Breast epithelium (tissue), 4 donors: ENCODE data around the gene PDCD1. TPM values are rescaled to one million over a fixed set of nuclear protein-coding genes. Genes with fewer than 3 reads are reported as not detected.

Source experiments
- DNase-seq, 2 donors: peaks; one replicate each; pipeline ENCODE4 v3.0.0-alpha.2; 2019; ENCODE audit warnings: low spot score in 2 of 2
- H3K27ac ChIP-seq, 2 donors: fragments of 200-600 bp; sonication (generic) in 1 of 2; one replicate each; pipeline ENCODE4 v1.5.1; 2016 to 2019; ENCODE audit warnings: mild to moderate bottlenecking in 1 of 2
- H3K27me3 ChIP-seq, 2 donors: fragments of 200-600 bp; sonication (generic) in 1 of 2; one replicate each; pipeline versions ENCODE4 v1.5.1 to v1.6.0; 2017 to 2019; ENCODE audit warnings: control low read depth in 1 of 2, mild to moderate bottlenecking in 1 of 2
- H3K36me3 ChIP-seq: fragments of 200-600 bp; one replicate; pipeline ENCODE4 v1.5.1; 2019
- H3K4me1 ChIP-seq, 2 donors: fragments of 200-600 bp; sonication (generic); one replicate each; pipeline ENCODE4 v1.5.1; 2016 to 2019; ENCODE audit warnings: control low read depth in 1 of 2
- H3K4me3 ChIP-seq, 3 donors: fragments of 200-600 bp; sonication (generic); 1 replicate in 2 of 3; 2 replicates in 1 of 3; pipeline ENCODE4 v1.5.1; 2016 to 2019; ENCODE audit warnings: mild to moderate bottlenecking in 3 of 3, moderate library complexity in 2 of 3
- H3K9me3 ChIP-seq, 2 donors: fragments of 200-600 bp; sonication (generic) in 1 of 2; one replicate each; pipeline ENCODE4 v1.5.1; 2016 to 2019; ENCODE audit warnings: control low read depth in 1 of 2
- CTCF ChIP-seq, 3 donors: fragments of 450-650 bp; IDR thresholded peaks; one replicate each; pipeline ENCODE4 v1.5.1; 2016 to 2017; ENCODE audit warnings: antibody characterized with exemption in 3 of 3, mild to moderate bottlenecking in 3 of 3, moderate library complexity in 3 of 3
- POLR2A ChIP-seq: fragments of 450-650 bp; IDR thresholded peaks from one replicate; pipeline ENCODE4 v1.6.1; 2016; ENCODE audit warnings: antibody characterized with exemption, mild to moderate bottlenecking, moderate library complexity
- POLR2AphosphoS5 ChIP-seq, 3 donors: sonication (generic); formaldehyde crosslinking; IDR thresholded peaks; one replicate each; pipeline ENCODE4 v1.6.1; 2017; ENCODE audit warnings: antibody characterized with exemption in 3 of 3
- intact Hi-C: fragments of 100-400 bp; cut with DNase I; formaldehyde crosslinking; loops from one replicate; pipeline ENCODE4 v1.15.1; 2023; ENCODE audit warnings: low total_unique reads
- total RNA-seq, 3 donors: library from RNA; depleted of rRNA; stranded (reverse); fragments of >200 nt; gene quantifications; one replicate each; pipeline ENCODE4 v1.1.0, GENCODE V29; 2016

Gene PDCD1
- total RNA-seq, 3 donors from 2014 or later, result 0.16 to 0.88 (median 0.33) TPM

GRCh38 chr2:241864168-241864849 is 5.6 kb upstream of the PDCD1 start:
- no peaks in the 10 kb centered on the region for H3K4me1 ChIP-seq
- H3K36me3 ChIP-seq, result no peaks in the 10 kb centered on the region
- no peak for DNase-seq
- TF ChIP-seq CTCF (IDR thresholded peaks at IDR 0.05), result no peak
- no peak for TF ChIP-seq POLR2A
- TF ChIP-seq POLR2AphosphoS5 (IDR thresholded peaks at IDR 0.05), result no peak
- peaks cover 0 to 62% of the 10 kb centered on the region in 2 donors for H3K27me3 ChIP-seq
- H3K9me3 ChIP-seq, result no peaks in the 10 kb centered on the region
- peak overlapping the region in 1 of 2 donors; percentile 21 for H3K27ac ChIP-seq
- no peak overlapping the region for H3K4me3 ChIP-seq
- intact Hi-C loops, result no loop called here

DNA sequence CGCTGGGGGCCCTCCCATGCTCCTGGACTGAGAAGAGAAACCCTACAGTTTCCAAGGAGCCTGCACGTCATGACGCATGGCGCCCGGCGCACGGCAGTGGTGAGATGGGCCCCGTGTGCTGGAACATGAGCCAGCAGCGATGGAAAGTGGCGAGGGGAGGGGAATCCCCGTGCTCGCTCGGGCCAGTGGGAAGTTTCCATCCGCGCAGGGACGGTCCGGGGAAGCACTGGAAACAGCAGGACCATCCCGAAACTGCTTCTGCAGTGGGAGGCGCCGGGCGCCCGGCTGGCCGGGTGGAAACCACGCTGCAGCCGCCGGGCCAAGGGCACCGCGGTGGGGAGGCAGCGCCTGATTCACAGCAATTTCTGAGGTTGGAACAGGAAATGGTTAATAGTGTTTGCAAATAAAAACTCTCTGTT is 4.9 kb upstream of the PDCD1 start:
- H3K4me3 ChIP-seq, result no peak overlapping the region
- peaks cover 0 to 61% of the 10 kb centered on the region in 2 donors for H3K27me3 ChIP-seq
- H3K27ac ChIP-seq, result no peak overlapping the region
- H3K9me3 ChIP-seq, result no peaks in the 10 kb centered on the region
- no peak for DNase-seq
- intact Hi-C loops, result no loop called here
- TF ChIP-seq CTCF (IDR thresholded peaks at IDR 0.05) (no peak), POLR2AphosphoS5 (IDR thresholded peaks at IDR 0.05) (no peak), POLR2A (no peak)
- no peaks in the 10 kb centered on the region for H3K4me1 ChIP-seq
- no peaks in the 10 kb centered on the region for H3K36me3 ChIP-seq

GRCh38 chr2:241862775-241863535 is 4.3 kb upstream of the PDCD1 start:
- no peak overlapping the region for H3K27ac ChIP-seq
- no peaks in the 10 kb centered on the region for H3K9me3 ChIP-seq
- H3K4me1 ChIP-seq, result no peaks in the 10 kb centered on the region
- H3K4me3 ChIP-seq, result no peak overlapping the region
- no peak for DNase-seq
- no peaks in the 10 kb centered on the region for H3K36me3 ChIP-seq
- TF ChIP-seq POLR2AphosphoS5 (IDR thresholded peaks at IDR 0.05) (no peak), POLR2A (no peak), CTCF (IDR thresholded peaks at IDR 0.05) (no peak)
- intact Hi-C loops, result no loop called here
- peaks cover 0 to 58% of the 10 kb centered on the region in 2 donors for H3K27me3 ChIP-seq

- Histone ChIP-seq H3K27ac (no peak overlapping the region), H3K36me3 (no peaks in the 10 kb centered on the region), H3K27me3 (peaks cover 0 to 50% of the 10 kb centered on the region in 2 donors), H3K4me1 (no peaks in the 10 kb centered on the region), H3K4me3 (no peak overlapping the region), H3K9me3 (no peaks in the 10 kb centered on the region)
- TF ChIP-seq POLR2AphosphoS5 (IDR thresholded peaks at IDR 0.05), result no peak
- no peak for DNase-seq
- intact Hi-C loops, result no loop called here
These were observed 3.4 kb upstream of the PDCD1 start for GRCh38 chr2:241862093-241862492.

DNA sequence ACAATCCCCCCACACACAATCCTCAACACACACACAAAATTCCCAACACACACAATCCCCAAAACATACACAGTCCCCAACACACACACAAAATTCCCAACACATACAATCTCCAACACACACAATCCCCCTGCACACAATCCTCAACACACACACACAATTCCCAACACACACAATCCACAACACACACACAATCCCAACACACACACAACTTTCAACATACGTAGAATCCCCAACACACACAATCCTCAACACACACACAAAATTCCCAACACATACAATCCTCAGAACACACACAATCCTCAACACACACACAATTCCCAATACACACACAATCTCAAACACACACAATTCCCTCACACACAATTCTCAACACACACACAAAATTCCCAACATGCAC is 2.6 kb upstream of the PDCD1 start:
- TF ChIP-seq POLR2AphosphoS5 (IDR thresholded peaks at IDR 0.05), result no peak
- TF ChIP-seq CTCF (IDR thresholded peaks at IDR 0.05), result no peak
- TF ChIP-seq POLR2A, result no peak
- Histone ChIP-seq H3K9me3 (no peaks in the 10 kb centered on the region), H3K36me3 (no peaks in the 10 kb centered on the region), H3K27ac (no peak overlapping the region), H3K4me1 (no peaks in the 10 kb centered on the region), H3K4me3 (no peak overlapping the region), H3K27me3 (peaks cover 0 to 42% of the 10 kb centered on the region in 2 donors)
- no peak for DNase-seq
- intact Hi-C loops, result no loop called here
